Immature natural killer cell (primary cell): Measurements from ENCODE around the gene RCBTB2. TPM values are rescaled to one million over a fixed set of nuclear protein-coding genes. Genes with fewer than 3 reads are reported as not detected.

Source experiments
- DNase-seq, 3 donors: peaks; one replicate each; pipeline ENCODE4 v3.0.0; 2022; ENCODE audit warnings: mixed read lengths in 1 of 3
- H3K27ac Mint-ChIP-seq, 6 donors: one replicate each; pipeline ENCODE4 v1.8.0; 2020; ENCODE audit warnings: mixed read lengths in 6 of 6, mild to moderate bottlenecking in 5 of 6, inconsistent platforms in 4 of 6, moderate library complexity in 3 of 6
- H3K27me3 Mint-ChIP-seq, 3 donors: one replicate each; pipeline ENCODE4 v1.8.0; 2020 to 2021; ENCODE audit warnings: low read depth in 3 of 3, mild to moderate bottlenecking in 3 of 3, mixed read lengths in 3 of 3, moderate library complexity in 3 of 3, inconsistent platforms in 1 of 3
- H3K36me3 Mint-ChIP-seq, 3 donors: one replicate each; pipeline ENCODE4 v1.8.0; 2020; ENCODE audit warnings: mixed read lengths in 3 of 3, inconsistent platforms in 2 of 3, mild to moderate bottlenecking in 2 of 3
- H3K4me1 Mint-ChIP-seq, 2 donors: one replicate each; pipeline ENCODE4 v1.8.0; 2020; ENCODE audit warnings: inconsistent platforms in 2 of 2, mild to moderate bottlenecking in 2 of 2, mixed read lengths in 2 of 2, moderate library complexity in 1 of 2
- H3K4me3 Mint-ChIP-seq, 5 donors: one replicate each; pipeline ENCODE4 v1.8.0; 2020; ENCODE audit warnings: mild to moderate bottlenecking in 5 of 5, mixed read lengths in 5 of 5, inconsistent platforms in 3 of 5, moderate library complexity in 3 of 5
- H3K9me3 Mint-ChIP-seq, 6 donors: one replicate each; pipeline ENCODE4 v1.8.0; 2020; ENCODE audit warnings: mild to moderate bottlenecking in 6 of 6, mixed read lengths in 6 of 6, inconsistent platforms in 4 of 6, moderate library complexity in 3 of 6
- polyA plus RNA-seq, 3 donors: library from polyadenylated mRNA; unstranded; fragments of 300-500 nt; fragmentation: Illumina TruSeq; gene quantifications; one replicate each; pipeline ENCODE4 v1.2.3, GENCODE V29; 2021

RCBTB2 gene
- polyA plus RNA-seq, 3 donors from 2014 or later = 36.1 to 49.1 (median 45.8) TPM

DNA sequence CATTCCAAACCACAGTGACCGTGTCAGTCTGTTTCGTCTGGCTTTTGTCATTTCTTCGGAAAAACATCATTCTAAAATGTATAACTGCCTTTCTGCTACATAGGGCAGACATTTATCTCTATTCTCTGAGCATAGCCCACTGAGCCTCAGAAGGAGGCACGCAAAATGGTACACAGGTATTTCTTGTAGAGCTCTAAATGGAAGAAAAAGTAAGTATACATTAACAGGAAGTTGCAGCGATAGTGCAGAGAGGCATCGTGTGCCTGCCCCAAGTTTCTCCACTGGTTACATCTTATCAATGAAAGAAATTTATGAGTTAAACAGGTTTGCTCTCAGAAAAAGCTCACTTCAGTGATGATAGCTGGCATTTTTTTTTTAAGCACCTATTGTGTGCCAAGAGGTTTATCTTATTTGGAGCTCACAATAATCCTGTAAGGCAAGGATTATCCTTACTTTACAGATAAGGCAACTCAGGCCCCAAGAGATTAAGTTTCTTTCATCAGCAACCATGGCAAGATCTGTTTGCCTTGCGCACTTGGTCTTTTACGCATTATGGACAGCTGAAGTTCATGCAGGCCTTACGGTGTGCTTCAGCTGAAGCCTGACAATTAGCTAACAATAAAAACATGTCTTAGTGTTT, 1.2 kb upstream of the RCBTB2 start:
- peaks cover 0 to 14% (median 4%) of the 10 kb centered on the region in 3 donors for H3K36me3 Mint-ChIP-seq
- peak overlapping the region; percentile 97 to 99 (median 98) for H3K27ac Mint-ChIP-seq
- DNase-seq = no peak
- H3K4me3 Mint-ChIP-seq = peak overlapping the region; percentile 81 to 98 (median 94)
- H3K9me3 Mint-ChIP-seq = no peaks in the 10 kb centered on the region
- peaks cover 28 to 44% of the 10 kb centered on the region in 2 donors for H3K4me1 Mint-ChIP-seq
- H3K27me3 Mint-ChIP-seq = peaks cover 9 to 20% (median 9%) of the 10 kb centered on the region in 3 donors

DNA sequence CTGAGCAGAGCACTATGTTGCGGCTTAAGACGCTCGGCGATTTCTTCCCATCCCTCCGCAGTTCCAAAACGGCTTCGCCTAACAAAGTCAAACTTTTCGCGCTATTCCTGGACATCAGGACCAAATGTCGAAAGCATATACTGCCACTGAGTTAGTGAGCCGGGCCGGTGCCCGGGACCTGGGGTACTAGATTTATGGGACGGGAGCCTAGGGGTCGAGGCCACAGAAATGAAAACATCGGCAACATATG, 699 bp downstream of the RCBTB2 start:
- no peak for DNase-seq
- H3K9me3 Mint-ChIP-seq = no peaks in the 10 kb centered on the region
- H3K4me3 Mint-ChIP-seq = peak overlapping the region; percentile 90 to 98 (median 96)
- H3K4me1 Mint-ChIP-seq = peaks cover 42 to 63% of the 10 kb centered on the region in 2 donors
- peak overlapping the region; percentile 97 to 99 (median 98) for H3K27ac Mint-ChIP-seq
- peaks cover 0 to 5% (median 4%) of the 10 kb centered on the region in 3 donors for H3K36me3 Mint-ChIP-seq
- peaks cover 9 to 20% (median 9%) of the 10 kb centered on the region in 3 donors for H3K27me3 Mint-ChIP-seq

DNA sequence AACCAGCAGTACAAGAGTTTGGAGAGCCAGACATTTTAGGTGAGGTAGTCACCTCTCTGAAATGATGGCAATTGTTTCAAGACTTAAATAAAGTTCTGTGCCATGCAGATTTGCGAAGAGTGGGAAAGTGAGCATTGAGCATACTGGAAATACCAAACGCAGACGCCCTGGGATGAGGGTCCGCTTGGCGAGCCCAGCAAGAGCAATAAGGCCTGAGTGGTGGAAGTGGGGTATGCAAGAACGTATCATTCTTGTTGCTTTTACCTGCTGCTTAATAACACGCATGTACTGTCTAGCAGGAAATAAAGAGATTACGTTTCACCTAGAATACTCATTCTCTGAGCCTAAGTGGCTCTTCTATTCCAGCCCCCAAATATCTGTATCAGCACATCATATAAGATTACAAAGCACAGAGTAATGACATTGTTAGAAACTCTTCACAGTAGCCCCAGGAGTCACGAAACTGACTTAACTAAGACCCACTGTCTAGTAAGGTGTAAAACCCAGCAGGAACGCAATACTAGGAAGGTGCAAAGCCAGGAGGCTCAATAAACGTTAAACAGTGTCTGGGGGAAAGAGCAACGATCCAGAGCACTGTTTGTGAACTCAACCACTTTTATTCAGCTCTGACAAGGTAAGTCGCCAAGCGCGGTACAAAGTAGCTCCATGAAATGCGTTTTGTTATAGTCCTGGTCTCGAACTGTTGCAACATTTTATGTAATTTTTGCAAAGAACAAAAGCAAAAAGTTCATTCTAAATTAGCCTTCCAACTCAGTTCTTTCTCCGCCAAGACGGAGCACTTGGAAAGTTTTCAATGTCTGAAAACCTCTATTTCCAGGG, 1.2 kb downstream of the RCBTB2 start:
- Mint-ChIP-seq H3K4me3 (peak overlapping the region; percentile 90 to 98 (median 96)), H3K27ac (peak overlapping the region; percentile 97 to 99 (median 98)), H3K4me1 (peaks cover 44 to 69% of the 10 kb centered on the region in 2 donors), H3K9me3 (no peaks in the 10 kb centered on the region), H3K36me3 (peaks cover 0 to 4% (median 4%) of the 10 kb centered on the region in 3 donors), H3K27me3 (peaks cover 9 to 20% (median 9%) of the 10 kb centered on the region in 3 donors)
- DNase-seq = peak; percentile 38 to 40 (median 40)

DNA sequence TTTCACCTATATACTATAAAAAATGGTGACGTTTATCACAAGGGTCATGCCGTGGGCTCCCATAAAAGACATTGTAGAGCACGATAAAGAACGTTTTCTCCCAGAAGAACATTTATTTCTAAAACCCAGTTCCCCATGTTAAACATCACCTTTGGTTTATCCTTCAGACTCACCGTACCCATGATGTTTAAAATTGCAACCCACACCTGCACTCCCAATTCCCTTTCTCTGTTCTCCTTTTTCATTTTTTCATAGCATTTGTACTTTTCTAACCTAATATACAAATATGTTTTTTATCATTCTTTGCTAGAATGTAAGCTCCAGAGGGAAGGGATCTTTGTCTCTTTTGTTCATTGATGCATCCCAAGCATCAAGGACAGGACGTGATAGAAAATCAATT, 2.0 kb downstream of the RCBTB2 start:
- Mint-ChIP-seq H3K27me3 (peaks cover 11 to 23% (median 13%) of the 10 kb centered on the region in 3 donors), H3K27ac (peak overlapping the region; percentile 97 to 99 (median 98)), H3K9me3 (no peaks in the 10 kb centered on the region), H3K36me3 (peaks cover 0 to 4% (median 3%) of the 10 kb centered on the region in 3 donors), H3K4me3 (peak overlapping the region in 4 of 5 donors; percentile 90 to 98 (median 96)), H3K4me1 (peaks cover 52 to 77% of the 10 kb centered on the region in 2 donors)
- no peak for DNase-seq

DNA sequence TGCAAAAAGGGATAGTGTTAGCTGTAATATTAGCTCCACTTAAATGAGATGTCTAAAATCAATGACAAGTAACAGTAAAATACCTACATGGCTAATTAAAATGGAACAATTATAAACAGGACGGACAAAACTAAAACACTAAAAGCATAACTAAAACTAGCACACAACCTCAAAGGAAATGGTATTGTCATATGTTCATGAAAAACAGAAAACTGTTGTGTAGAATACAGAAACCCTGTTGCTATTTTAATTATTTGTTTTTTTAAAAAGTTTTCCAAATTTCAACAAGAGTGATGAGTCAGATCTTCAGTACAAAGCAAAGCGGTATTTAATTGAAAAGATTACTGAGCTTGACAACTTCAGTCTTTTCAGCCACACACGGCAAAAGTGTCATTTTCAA, 4.2 kb downstream of the RCBTB2 start:
- peak overlapping the region in 5 of 6 donors; percentile 24 to 75 (median 46) for H3K27ac Mint-ChIP-seq
- peaks cover 11 to 23% (median 13%) of the 10 kb centered on the region in 3 donors for H3K27me3 Mint-ChIP-seq
- no peak for DNase-seq
- no peaks in the 10 kb centered on the region for H3K9me3 Mint-ChIP-seq
- H3K4me1 Mint-ChIP-seq = peaks cover 58 to 83% of the 10 kb centered on the region in 2 donors
- H3K4me3 Mint-ChIP-seq = peak overlapping the region in 4 of 5 donors; percentile 44 to 75 (median 58)
- H3K36me3 Mint-ChIP-seq = peaks cover 0 to 4% (median 0%) of the 10 kb centered on the region in 3 donors

DNA sequence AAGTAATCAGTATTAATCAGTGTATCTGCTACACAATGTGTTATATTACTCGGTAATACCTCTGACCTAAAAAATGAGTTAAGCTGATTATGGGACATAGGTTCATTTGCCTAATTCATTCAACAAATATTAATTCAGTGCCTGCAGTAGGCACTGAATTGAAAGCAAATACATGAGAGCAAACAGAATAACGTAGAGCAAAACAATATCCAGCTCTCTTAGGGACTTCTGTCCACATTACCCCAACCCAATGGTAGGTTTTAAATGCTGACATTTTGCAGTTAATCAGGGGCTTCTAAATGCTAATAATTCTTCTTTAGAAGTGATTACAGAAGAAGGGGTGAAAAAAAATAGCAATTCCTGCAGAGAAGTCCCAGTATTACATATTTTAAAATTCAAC, 4.9 kb downstream of the RCBTB2 start:
- Mint-ChIP-seq H3K4me3 (peak overlapping the region in 1 of 5 donors; percentile 33), H3K36me3 (peaks cover 0 to 4% (median 0%) of the 10 kb centered on the region in 3 donors), H3K9me3 (no peaks in the 10 kb centered on the region), H3K4me1 (peaks cover 52 to 78% of the 10 kb centered on the region in 2 donors), H3K27me3 (peaks cover 11 to 19% (median 11%) of the 10 kb centered on the region in 3 donors), H3K27ac (peak overlapping the region in 1 of 6 donors; percentile 49)
- DNase-seq = no peak

DNA sequence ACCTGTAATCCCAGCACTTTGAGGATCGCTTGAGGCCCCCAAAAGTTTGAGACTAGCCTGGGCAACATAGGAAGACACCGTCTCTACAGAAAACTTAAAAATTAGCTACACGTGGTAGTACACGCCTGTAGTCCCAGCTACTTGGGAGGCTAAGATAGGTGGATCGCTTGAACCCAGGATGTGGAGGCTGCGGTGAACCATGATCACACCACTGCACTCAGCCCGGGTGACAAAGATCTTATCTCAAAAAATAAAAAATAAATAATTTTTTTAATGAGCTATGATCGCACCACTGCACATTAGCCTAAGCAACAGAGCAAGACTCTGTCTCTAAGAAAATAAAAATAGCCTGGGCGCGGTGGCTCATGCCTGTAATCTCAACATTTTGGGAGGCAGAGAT, 6.6 kb downstream of the RCBTB2 start:
- Mint-ChIP-seq H3K9me3 (no peaks in the 10 kb centered on the region), H3K36me3 (peaks cover 4 to 6% (median 4%) of the 10 kb centered on the region in 3 donors), H3K4me1 (peaks cover 41 to 65% of the 10 kb centered on the region in 2 donors), H3K27ac (peak overlapping the region in 5 of 6 donors; percentile 76 to 86 (median 83)), H3K4me3 (peak overlapping the region; percentile 45 to 83 (median 72)), H3K27me3 (peaks cover 2 to 4% (median 4%) of the 10 kb centered on the region in 3 donors)
- DNase-seq = peak; percentile 68 to 79 (median 76)

DNA sequence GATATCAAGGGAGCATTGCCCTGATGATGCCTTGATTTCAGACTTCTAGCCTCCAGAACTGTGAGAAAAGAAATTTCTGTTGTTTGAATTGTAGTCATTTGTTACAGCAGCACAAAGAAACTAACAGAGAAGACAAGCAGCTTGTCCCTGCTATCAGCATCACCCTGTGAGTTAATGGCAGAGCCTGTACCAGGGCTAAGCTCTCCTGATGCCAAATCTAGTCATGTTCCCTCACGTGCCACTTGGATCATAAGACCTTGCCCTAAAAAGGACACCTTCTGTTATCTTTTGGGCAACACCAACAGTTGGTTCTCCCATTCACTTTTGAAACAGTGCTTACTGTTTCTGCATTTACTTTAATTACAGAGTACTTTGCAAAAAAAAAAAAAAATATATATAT, 14.8 kb downstream of the RCBTB2 start:
- no peak for DNase-seq
- Mint-ChIP-seq H3K4me1 (peaks cover 4 to 8% of the 10 kb centered on the region in 2 donors), H3K36me3 (peaks cover 18 to 55% (median 49%) of the 10 kb centered on the region in 3 donors), H3K4me3 (no peak overlapping the region), H3K27ac (no peak overlapping the region), H3K27me3 (peaks cover 0 to 2% (median 0%) of the 10 kb centered on the region in 3 donors), H3K9me3 (no peaks in the 10 kb centered on the region)

DNA sequence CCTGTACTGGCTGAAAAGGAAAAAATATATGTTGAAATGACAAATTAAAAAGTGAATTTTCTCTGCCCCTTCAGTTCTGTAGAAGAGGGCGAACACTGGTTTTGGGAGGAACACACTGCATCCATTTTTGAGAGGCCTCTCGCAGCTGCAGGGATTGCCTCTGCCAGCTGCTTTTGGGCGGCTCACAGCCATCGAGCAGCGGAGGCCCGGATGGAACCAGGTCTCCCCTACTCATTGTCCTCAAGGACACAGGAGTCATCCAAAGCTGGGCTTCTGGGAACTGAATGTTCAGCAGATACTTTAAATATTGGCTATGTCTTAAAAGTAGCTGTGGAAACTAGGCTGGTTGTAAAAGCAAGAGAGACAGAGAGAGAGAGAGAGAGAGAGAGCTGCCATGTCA, 17.1 kb downstream of the RCBTB2 start:
- Mint-ChIP-seq H3K4me3 (no peak overlapping the region), H3K27ac (no peak overlapping the region), H3K27me3 (peaks cover 0 to 2% (median 0%) of the 10 kb centered on the region in 3 donors), H3K4me1 (peaks cover 7 to 12% of the 10 kb centered on the region in 2 donors), H3K9me3 (no peaks in the 10 kb centered on the region), H3K36me3 (peaks cover 27 to 68% (median 66%) of the 10 kb centered on the region in 3 donors)
- DNase-seq = no peak

DNA sequence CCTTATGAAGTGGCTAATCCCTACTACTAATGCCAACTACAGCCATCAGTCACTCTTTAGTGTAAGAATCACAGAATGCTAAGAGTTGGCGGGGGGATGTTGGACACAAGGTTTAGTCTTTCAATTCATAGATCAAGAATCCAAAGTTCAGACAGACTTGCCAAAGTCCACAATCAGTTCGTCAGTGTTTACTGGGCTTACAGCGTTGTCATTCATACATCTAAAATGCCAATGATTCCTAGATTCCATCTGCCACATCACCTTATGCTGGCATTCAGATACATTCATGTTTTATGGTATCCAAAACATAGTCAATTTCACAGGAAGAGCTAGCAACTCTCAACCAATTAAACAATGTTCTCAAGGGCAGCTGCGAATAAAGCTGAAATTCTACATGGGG, 18.1 kb downstream of the RCBTB2 start:
- Mint-ChIP-seq H3K27me3 (no peaks in the 10 kb centered on the region), H3K4me1 (peaks cover 10 to 17% of the 10 kb centered on the region in 2 donors), H3K4me3 (no peak overlapping the region), H3K36me3 (peaks cover 30 to 67% (median 64%) of the 10 kb centered on the region in 3 donors), H3K27ac (no peak overlapping the region), H3K9me3 (no peaks in the 10 kb centered on the region)
- no peak for DNase-seq

DNA sequence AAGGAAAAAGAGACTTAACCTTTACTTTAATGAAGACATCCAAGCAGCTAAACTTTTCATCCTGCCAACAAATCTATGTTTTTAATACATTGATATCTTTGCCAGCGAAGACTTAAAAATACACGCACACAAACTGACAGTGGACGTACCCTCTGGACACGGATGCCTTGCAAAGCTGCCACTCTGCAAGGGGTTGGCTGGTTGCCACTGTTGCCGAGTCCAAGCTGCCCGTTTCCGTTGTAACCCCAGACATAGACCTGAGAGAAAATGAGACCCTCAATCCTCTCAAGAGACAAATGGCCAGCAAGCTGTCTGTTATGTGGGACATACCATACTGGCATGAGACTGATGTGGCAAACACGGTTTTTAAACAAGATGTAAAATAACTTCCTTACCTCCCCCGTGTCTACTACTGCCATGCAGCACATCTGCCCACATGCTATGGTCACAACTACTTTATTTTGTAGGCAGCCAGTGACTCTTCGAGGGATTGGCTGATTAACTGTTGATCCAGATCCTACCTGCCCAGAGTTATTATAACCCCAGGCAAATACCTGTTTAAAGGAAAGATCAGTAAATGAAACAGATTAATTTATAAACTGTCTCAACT, 21.2 kb downstream of the RCBTB2 start:
- Mint-ChIP-seq H3K36me3 (peaks cover 29 to 65% (median 52%) of the 10 kb centered on the region in 3 donors), H3K27ac (no peak overlapping the region), H3K4me3 (no peak overlapping the region), H3K9me3 (no peaks in the 10 kb centered on the region), H3K4me1 (peaks cover 14 to 30% of the 10 kb centered on the region in 2 donors), H3K27me3 (peaks cover 0 to 3% (median 2%) of the 10 kb centered on the region in 3 donors)
- DNase-seq = no peak

DNA sequence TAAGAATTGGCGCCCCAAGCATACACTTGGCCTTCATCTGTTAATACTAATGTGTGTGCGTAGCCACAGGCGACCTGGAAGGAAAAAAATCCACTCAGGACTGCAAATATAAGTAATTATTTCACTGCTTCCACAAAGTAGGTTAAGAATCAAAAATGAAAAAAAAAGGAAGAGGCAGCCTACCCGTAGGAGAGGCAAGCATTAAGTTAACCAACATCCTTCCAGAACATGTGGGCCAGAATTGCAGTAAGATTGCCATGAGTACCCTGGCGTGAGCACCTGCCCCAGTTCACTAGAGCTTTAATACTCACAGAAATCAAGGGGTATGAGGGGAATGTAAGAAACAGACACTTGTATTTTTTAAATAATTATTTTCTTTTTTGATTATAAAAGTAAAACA, 22.2 kb downstream of the RCBTB2 start:
- Mint-ChIP-seq H3K36me3 (peaks cover 24 to 62% (median 47%) of the 10 kb centered on the region in 3 donors), H3K27ac (no peak overlapping the region), H3K27me3 (peaks cover 0 to 3% (median 3%) of the 10 kb centered on the region in 3 donors), H3K4me3 (no peak overlapping the region), H3K4me1 (peaks cover 20 to 33% of the 10 kb centered on the region in 2 donors), H3K9me3 (no peaks in the 10 kb centered on the region)
- DNase-seq = no peak

DNA sequence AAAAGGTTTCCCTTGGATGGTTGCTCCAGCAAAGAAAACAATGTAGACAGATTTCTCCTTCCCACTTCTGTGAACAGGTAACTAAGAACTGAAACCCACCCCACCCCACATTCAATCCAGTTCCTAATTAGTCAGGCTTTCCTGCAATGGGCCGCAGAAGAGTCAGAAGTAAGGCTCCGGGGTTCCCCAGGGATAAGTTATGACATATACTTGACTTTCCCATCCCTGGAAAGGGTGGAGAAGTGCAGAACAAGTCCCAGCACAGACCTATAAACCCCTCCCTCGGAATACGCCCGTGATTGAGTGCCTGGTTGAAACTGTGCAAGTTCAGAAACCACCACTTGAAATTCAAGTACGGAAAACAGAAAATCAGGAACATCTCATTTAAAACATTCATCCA, 24.9 kb downstream of the RCBTB2 start:
- Mint-ChIP-seq H3K9me3 (no peaks in the 10 kb centered on the region), H3K27ac (no peak overlapping the region), H3K36me3 (peaks cover 20 to 42% (median 34%) of the 10 kb centered on the region in 3 donors), H3K27me3 (peaks cover 3 to 15% (median 7%) of the 10 kb centered on the region in 3 donors), H3K4me1 (peaks cover 47 to 59% of the 10 kb centered on the region in 2 donors), H3K4me3 (no peak overlapping the region)
- DNase-seq = no peak
